Muscle layer of duodenum (tissue), 2 donors: ENCODE data around the gene CTAGE6.
"Not testable (repeated sequence)": the region's sequence is repeated elsewhere in the genome, so short reads cannot be mapped to it uniquely, and the experiment has no call there.

Experiments used
- H3K27ac ChIP-seq: one replicate; pipeline ENCODE4 v1.7.0; 2013; ENCODE audit warnings: mild to moderate bottlenecking, low read length
- H3K27me3 ChIP-seq: one replicate; pipeline ENCODE4 v1.7.0; 2013; ENCODE audit warnings: low read depth, mild to moderate bottlenecking, control low read depth, low read length
- H3K36me3 ChIP-seq, 2 donors: one replicate each; pipeline ENCODE4 v1.7.0; 2013; ENCODE audit warnings: low read length in 2 of 2, control low read depth in 1 of 2, mild to moderate bottlenecking in 1 of 2; ENCODE audit not compliant: insufficient read depth in 2 of 2, control insufficient read depth in 1 of 2
- H3K4me1 ChIP-seq, 2 donors: one replicate each; pipeline ENCODE4 v1.7.0; 2013; ENCODE audit warnings: low read length in 2 of 2, mild to moderate bottlenecking in 2 of 2, control low read depth in 1 of 2, moderate library complexity in 1 of 2; ENCODE audit not compliant: insufficient read depth in 2 of 2, control insufficient read depth in 1 of 2
- H3K4me3 ChIP-seq, 2 donors: one replicate each; pipeline ENCODE4 v1.7.0; 2013; ENCODE audit warnings: low read length in 2 of 2, low read depth in 1 of 2, mild to moderate bottlenecking in 1 of 2
- H3K9me3 ChIP-seq, 2 donors: one replicate each; pipeline ENCODE4 v1.7.0; 2013; ENCODE audit warnings: low read length in 2 of 2, control low read depth in 1 of 2, mild to moderate bottlenecking in 1 of 2; ENCODE audit not compliant: control insufficient read depth in 1 of 2
- donor health status: healthy.

CTAGE6 gene, protein sequence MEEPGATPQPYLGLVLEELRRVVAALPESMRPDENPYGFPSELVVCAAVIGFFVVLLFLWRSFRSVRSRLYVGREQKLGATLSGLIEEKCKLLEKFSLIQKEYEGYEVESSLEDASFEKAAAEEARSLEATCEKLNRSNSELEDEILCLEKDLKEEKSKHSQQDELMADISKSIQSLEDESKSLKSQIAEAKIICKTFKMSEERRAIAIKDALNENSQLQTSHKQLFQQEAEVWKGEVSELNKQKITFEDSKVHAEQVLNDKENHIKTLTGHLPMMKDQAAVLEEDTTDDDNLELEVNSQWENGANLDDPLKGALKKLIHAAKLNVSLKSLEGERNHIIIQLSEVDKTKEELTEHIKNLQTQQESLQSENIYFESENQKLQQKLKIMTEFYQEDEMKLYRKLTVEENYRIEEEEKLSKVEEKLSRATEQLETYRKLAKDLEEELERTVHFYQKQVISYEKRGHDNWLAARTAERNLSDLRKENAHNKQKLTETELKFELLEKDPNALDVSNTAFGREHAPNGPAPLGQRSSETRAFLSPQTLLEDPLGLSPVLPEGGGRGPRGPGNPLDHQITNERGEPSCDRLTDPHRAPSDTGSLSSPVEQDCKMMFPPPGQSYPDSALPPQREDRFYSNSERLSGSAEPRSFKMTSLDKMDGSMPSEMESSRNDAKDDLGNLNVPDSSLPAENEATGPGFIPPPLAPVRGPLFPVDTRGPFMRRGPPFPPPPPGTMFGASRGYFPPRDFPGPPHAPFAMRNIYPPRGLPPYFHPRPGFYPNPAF

DNA sequence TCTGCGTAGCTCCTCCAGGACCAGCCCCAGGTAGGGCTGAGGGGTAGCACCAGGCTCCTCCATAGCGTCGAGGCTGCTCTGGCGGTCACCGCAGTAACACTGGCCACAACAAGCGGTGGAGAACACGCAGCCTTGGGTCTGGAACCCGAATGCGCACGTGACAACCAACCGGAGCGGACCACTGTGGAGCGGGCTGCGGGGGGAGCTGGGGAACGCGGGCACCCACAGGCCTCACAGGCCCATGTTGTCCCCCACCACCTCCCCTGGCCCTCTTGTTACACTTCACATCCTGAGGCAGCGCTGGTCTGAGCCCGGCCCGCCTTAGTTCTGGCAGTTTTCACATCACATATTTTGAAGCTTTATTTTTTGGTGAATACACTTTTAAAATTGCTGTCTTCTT, at the start of gene CTAGE6:
Gene CTAGE6 (minus strand): TSS at position 101 of the 400 bp plus-strand sequence. CDS start 38 bp downstream, at position 63.
- not testable (repeated sequence) for H3K9me3 ChIP-seq, H3K4me1 ChIP-seq, H3K27me3 ChIP-seq, H3K36me3 ChIP-seq, H3K27ac ChIP-seq, H3K4me3 ChIP-seq

DNA sequence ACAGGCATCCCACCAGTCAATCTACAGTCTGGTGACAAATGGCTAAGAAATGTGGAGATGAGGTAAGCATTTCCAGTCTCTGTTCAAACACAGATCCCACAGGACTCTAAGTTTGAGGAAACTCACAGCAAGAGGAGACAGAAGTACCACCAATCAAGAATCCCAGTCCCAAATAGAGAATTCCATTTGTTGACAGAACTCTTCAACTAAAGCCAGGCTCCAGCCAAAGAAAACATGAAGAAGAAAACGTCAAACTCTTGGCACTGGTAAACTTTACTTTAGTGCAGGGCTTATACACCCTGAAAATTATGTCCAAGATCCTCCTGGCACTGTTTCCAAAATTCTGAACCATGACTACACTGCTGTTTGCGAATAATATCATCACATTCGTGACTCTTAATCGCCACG, 49.2 kb upstream of the CTAGE6 start:
- H3K27ac ChIP-seq, H3K9me3 ChIP-seq, H3K4me3 ChIP-seq, H3K36me3 ChIP-seq, H3K27me3 ChIP-seq, H3K4me1 ChIP-seq: not testable (repeated sequence)

- H3K27ac ChIP-seq, H3K4me1 ChIP-seq, H3K27me3 ChIP-seq, H3K4me3 ChIP-seq, H3K9me3 ChIP-seq, H3K36me3 ChIP-seq: not testable (repeated sequence)
Observed at GRCh38 chr7:143797896-143798290, 40.4 kb upstream of the CTAGE6 start.

DNA sequence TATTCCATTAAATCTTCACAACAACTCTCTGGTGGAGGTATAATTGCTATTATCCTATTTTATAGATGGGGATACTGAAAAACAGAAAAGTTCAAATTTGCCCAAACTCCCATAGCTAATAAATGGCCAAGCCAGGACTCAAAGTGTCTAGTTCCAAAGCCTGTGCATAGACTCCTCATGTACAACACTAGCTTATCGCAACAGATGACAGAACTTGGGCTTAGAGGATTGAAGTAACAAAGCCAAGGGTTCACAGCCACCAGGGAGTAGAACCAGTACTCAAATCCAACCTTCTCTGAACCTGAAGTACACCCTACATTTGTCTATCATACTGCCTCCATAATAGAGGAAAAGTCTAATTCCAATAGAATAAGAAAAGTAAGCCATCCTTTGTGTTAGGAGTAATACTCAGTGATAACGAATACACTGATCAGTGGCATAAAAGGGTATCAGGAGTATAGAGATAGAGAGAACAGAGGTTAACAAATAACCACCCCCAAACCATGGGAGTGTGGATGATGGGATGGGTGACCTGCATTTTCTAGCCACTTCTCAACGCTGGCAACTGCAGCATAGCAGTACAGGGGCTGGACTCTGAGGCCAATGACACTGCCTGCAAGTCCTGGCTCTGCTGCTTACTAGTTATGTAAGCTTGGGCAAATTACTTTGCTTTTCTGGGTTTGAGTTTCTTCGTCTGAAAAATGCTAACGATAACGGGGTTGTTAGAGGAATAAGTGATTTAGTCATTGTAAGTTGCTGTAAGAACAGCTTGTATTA, 39.8 kb upstream of the CTAGE6 start:
- not testable (repeated sequence) for H3K4me1 ChIP-seq, H3K27ac ChIP-seq, H3K9me3 ChIP-seq, H3K27me3 ChIP-seq, H3K36me3 ChIP-seq, H3K4me3 ChIP-seq

- H3K27ac ChIP-seq, H3K27me3 ChIP-seq, H3K9me3 ChIP-seq, H3K36me3 ChIP-seq, H3K4me3 ChIP-seq, H3K4me1 ChIP-seq: not testable (repeated sequence)
Observed at GRCh38 chr7:143795653-143796052, 38.2 kb upstream of the CTAGE6 start.

GRCh38 chr7:143792633-143793032, 35.1 kb upstream of the CTAGE6 start:
- H3K36me3 ChIP-seq, H3K27me3 ChIP-seq, H3K27ac ChIP-seq, H3K9me3 ChIP-seq, H3K4me1 ChIP-seq, H3K4me3 ChIP-seq: not testable (repeated sequence)

GRCh38 chr7:143785415-143786182, 28.1 kb upstream of the CTAGE6 start:
- H3K4me1 ChIP-seq, H3K9me3 ChIP-seq, H3K27ac ChIP-seq, H3K36me3 ChIP-seq, H3K4me3 ChIP-seq, H3K27me3 ChIP-seq: not testable (repeated sequence)

DNA sequence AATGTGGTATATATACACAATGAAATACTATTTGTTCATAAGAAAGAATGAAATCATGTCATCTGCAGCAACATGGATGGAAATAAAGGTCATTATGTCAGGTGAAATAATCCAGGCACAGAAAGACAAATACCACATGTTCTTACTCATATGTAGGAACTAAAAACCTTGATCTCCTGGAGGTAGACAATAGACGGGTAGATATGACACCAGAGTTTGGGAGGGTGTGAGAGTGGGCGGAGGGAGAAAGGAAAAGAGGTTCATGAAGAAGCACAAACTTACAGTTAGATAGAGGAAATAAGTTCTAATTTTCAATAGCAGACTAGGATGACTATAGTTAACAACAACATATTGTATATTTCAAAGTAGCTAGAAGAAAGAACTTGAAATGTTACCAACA, 22.1 kb upstream of the CTAGE6 start:
- H3K4me1 ChIP-seq, H3K27me3 ChIP-seq, H3K27ac ChIP-seq, H3K4me3 ChIP-seq, H3K9me3 ChIP-seq, H3K36me3 ChIP-seq: not testable (repeated sequence)

GRCh38 chr7:143772738-143773468, 15.4 kb upstream of the CTAGE6 start:
- not testable (repeated sequence) for H3K4me1 ChIP-seq, H3K9me3 ChIP-seq, H3K36me3 ChIP-seq, H3K4me3 ChIP-seq, H3K27ac ChIP-seq, H3K27me3 ChIP-seq

DNA sequence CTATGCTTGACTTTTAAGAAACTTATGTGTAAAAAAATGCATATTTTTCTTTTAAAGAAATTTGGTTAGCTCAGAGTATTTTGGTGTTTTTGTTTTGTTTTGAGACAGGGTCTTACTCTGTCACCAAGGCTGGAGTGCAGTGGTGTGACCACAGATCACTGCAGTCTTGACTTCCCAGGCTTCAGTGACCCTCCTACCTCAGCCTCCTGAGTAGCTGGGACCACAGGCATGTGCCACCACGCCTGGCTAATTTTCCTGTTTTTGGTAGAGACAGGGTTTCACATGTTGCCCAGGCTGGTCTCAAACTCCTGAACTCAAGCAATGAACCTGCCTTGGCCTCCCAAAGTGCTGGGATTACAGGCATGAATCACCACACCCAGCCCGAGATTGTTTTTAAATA, 10.0 kb upstream of the CTAGE6 start:
- not testable (repeated sequence) for H3K27ac ChIP-seq, H3K36me3 ChIP-seq, H3K4me1 ChIP-seq, H3K27me3 ChIP-seq, H3K9me3 ChIP-seq, H3K4me3 ChIP-seq
